Prostate gland (tissue), 2 donors: Measurements from ENCODE around the gene PDE4D.

Source experiments
- POLR2A ChIP-seq: fragments of 450-650 bp; IDR thresholded peaks from one replicate; pipeline ENCODE4 v1.6.1; 2016; ENCODE audit warnings: antibody characterized with exemption, mild to moderate bottlenecking
- POLR2AphosphoS5 ChIP-seq: sonication (generic); formaldehyde crosslinking; IDR thresholded peaks from one replicate; pipeline ENCODE4 v1.6.1; 2017; ENCODE audit warnings: antibody characterized with exemption
- TF ChIP-seq, protein P1 (sequence below), 4 experiments: fragments of 200-600 bp in 2 of 4; fragments of 450-650 bp in 2 of 4; sonication (generic) in 2 of 4; IDR thresholded peaks; 1 replicate in 3 of 4; 2 replicates in 1 of 4; pipeline ENCODE4 v1.5.1; 2016 to 2019; ENCODE audit warnings: antibody characterized with exemption in 4 of 4, mild to moderate bottlenecking in 2 of 4, moderate library complexity in 2 of 4

DNA sequence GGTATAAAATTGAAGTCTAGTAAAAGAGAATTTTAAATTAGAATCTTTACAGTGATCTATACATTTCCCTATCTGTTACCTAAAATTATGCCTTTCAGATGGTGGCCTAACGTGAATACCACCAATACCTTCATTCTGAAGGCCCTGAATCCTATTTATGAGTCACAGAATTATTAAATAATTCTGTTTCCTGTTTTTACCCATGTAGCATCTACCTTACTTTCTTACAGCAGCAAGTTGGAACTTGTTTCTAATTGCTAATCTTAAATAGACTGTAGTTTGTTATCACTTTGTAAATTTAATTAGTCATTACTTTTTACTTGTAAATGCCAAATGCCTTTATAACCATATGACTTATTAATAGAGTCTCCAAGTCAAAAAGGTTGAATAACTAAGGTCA, 135.0 kb downstream of the PDE4D start:
- TF ChIP-seq, protein P1, sequence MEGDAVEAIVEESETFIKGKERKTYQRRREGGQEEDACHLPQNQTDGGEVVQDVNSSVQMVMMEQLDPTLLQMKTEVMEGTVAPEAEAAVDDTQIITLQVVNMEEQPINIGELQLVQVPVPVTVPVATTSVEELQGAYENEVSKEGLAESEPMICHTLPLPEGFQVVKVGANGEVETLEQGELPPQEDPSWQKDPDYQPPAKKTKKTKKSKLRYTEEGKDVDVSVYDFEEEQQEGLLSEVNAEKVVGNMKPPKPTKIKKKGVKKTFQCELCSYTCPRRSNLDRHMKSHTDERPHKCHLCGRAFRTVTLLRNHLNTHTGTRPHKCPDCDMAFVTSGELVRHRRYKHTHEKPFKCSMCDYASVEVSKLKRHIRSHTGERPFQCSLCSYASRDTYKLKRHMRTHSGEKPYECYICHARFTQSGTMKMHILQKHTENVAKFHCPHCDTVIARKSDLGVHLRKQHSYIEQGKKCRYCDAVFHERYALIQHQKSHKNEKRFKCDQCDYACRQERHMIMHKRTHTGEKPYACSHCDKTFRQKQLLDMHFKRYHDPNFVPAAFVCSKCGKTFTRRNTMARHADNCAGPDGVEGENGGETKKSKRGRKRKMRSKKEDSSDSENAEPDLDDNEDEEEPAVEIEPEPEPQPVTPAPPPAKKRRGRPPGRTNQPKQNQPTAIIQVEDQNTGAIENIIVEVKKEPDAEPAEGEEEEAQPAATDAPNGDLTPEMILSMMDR (IDR thresholded peaks at IDR 0.05): no peak
- no peak for TF ChIP-seq POLR2A
- TF ChIP-seq POLR2AphosphoS5: no peak
